GM12801 (cell line): Measurements from ENCODE around the gene TMCO4.

Source experiments
- TF ChIP-seq, protein P1 (sequence below): IDR thresholded peaks from one replicate; pipeline ENCODE4 v1.5.1; 2011; ENCODE audit warnings: control low read depth; ENCODE audit not compliant: insufficient read length; ENCODE audit errors: extremely low read depth

Gene TMCO4

GRCh38 chr1:19647643-19648042 is 152.1 kb downstream of the TMCO4 start:
- TF ChIP-seq, protein P1, sequence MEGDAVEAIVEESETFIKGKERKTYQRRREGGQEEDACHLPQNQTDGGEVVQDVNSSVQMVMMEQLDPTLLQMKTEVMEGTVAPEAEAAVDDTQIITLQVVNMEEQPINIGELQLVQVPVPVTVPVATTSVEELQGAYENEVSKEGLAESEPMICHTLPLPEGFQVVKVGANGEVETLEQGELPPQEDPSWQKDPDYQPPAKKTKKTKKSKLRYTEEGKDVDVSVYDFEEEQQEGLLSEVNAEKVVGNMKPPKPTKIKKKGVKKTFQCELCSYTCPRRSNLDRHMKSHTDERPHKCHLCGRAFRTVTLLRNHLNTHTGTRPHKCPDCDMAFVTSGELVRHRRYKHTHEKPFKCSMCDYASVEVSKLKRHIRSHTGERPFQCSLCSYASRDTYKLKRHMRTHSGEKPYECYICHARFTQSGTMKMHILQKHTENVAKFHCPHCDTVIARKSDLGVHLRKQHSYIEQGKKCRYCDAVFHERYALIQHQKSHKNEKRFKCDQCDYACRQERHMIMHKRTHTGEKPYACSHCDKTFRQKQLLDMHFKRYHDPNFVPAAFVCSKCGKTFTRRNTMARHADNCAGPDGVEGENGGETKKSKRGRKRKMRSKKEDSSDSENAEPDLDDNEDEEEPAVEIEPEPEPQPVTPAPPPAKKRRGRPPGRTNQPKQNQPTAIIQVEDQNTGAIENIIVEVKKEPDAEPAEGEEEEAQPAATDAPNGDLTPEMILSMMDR = no peak

DNA sequence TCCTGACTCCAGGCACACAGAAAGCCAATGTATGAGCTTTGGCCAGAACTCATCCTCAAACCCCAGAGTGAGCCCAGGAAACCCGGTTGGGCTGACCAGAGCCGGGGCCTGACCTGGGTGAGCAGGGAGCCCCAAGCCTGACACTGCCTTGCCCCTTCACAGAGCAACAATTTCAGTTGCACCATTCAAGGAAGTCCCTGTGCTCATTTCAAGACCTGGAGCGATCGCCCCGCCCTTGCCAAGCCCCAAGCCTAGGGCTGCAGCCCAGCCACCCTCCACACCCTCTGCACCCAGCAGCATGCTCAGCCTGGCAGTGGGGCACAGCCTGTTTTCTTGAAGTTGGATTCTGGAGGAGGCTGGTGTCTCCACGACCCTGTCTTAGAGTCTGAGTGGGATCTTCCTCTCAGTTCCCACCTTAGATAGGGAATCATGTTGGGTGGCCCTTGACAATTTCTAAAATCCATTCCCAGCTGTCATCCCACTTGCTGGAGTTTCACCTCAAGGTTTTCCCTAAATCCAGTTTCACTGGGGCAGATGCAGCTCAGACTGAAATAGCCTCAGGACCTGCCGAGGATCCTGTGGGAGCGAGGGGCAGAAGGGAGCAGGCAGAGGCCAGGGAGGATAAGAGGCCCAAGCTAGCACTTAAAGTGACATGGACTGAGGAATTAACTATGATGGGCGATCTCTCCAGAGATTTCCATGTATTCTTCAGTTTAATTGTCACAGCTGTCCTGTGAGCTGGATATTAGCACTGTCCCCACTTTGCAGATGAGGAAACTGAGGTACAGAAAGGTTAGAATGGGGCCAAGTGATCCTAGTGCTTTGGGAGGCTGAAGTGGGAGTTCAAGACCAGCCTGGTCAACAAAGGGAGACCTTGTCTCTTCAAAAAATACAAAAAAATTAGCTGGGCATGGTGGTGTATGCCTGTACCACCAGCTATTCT is 153.1 kb downstream of the TMCO4 start:
- TF ChIP-seq, protein P1 = no peak

DNA sequence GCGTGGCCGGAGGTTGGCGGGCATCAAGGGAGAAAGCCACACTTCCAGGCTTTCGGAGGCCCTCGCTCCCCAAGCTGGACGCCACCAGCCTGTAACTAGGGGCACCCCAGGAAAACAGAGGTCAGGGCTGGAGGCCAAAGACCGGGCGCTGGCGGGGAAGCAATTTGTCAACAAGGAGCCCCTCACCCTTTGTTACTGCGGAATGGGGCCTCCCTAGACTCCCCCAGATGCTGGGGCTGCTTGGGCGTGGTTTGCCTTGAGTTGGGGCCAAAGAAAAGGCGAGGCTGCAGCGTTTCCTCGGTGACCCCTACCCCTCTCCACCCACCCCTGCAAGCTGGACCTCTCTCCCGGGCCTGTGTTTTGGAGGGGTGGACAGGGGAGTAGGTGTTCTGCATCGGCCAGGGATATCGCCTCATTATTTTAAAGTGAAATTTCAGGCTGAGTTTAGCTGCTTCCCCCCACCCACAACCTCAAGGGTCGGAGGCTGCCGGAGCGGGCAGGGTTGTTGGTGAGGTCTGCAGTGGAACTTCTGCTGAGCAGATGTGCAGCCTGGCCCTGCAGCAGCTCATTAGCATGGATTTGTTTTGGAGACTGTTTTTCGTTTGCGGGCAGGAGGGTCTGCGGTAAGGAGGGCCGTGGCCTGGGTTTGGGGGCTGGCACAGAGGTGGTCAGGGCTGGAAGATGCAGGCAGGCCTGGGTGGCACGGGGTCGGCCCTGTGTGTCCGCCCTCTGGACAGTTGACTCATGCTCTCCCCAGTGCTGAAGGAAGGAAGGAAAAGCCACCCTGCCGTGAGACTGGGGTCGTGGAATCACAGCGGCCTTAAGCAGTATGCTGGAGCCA is 154.1 kb downstream of the TMCO4 start:
- TF ChIP-seq, protein P1 = no peak

DNA sequence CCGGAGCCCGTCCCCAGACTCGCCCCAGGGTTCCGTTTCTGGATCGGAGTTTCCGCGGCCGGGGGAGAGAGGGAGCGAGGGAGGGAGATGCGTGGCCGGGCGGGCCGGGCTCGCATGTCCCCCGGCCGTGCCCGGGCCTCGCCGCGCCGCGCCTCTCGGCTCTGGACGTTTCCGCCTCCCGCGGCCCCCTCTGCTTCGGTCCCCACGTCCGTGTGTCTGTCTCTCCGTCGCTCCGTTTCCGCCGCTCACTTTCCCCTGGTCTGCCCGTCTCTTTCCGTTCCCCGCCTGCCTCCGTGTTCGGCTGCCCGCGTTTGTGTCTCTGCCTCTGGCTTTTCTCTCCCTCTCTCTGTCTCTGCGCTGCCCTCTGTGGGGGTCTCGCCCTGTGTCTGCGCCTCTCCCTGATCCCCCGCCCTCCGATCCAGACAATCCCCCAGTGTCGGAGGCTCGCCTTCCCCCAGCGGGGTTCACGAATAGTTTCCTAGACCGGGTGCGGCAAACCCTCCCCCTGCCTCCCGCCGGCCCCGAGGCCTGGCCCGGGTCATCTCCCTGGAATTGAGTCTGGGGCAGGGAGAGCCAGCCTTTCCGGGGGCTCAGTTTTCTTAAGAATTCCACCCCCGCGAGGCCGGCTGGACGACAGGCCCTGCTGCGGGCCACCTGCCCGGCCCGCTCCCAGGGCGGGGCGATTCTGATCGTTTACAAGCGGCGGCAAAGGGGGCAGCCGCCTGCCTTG is 154.9 kb downstream of the TMCO4 start:
- TF ChIP-seq, protein P1 = no peak

GRCh38 chr1:19644395-19644680 is 155.4 kb downstream of the TMCO4 start:
- TF ChIP-seq, protein P1 = no peak

- TF ChIP-seq, protein P1 = no peak
Measured at GRCh38 chr1:19643602-19644394, 155.9 kb downstream of the TMCO4 start, which contains the start of gene NBL1. TSS of gene NBL1 (plus strand) at chr1:19644311. CDS start at chr1:19655031, 10,720 bp downstream.
